Measurements from ENCODE around the gene AHNAK2.
"Not testable (repeated sequence)": the region's sequence is repeated elsewhere in the genome, so short reads cannot be mapped to it uniquely, and the experiment has no call there.

AHNAK2 gene

GRCh38 chr14:104892531-104893434, 85.4 kb downstream of the AHNAK2 start:
- H3K4me3 ChIP-seq (ENCODE audit: low read depth, low read length, poor library complexity, severe bottlenecking) = no peak overlapping the region
- H4K20me1 ChIP-seq (ENCODE audit: insufficient read depth, low read length) = no peaks in the 10 kb centered on the region
- no peak overlapping the region for H2AFZ ChIP-seq (ENCODE audit: low read length)
- peaks cover 5% of the 10 kb centered on the region for H3K27me3 ChIP-seq (ENCODE audit: insufficient read depth, low read length)
- no peaks in the 10 kb centered on the region for H3K9me3 ChIP-seq (ENCODE audit: low read length)
- H3K9me2 ChIP-seq (ENCODE audit: low read depth, low read length) = no peaks in the 10 kb centered on the region
- H3K4me2 ChIP-seq (ENCODE audit: low read length) = no peak overlapping the region
- no peak overlapping the region for H3K9ac ChIP-seq (ENCODE audit: low read length)
- no peaks in the 10 kb centered on the region for H3F3A ChIP-seq (ENCODE audit: insufficient read depth, low read length)
- H3K4me1 ChIP-seq (ENCODE audit: insufficient read depth, low read length, severe bottlenecking) = peaks cover 23% of the 10 kb centered on the region
- no peaks in the 10 kb centered on the region for H3K79me2 ChIP-seq (ENCODE audit: insufficient read depth, low read length)
- H3K27ac ChIP-seq (ENCODE audit: low read depth, low read length, poor library complexity, severe bottlenecking) = no peak overlapping the region
- no peak for TF ChIP-seq EZH2 (IDR thresholded peaks at IDR 0.05; ENCODE audit: borderline replicate concordance, low read length)
- no peak for TF ChIP-seq CTCF (IDR thresholded peaks at IDR 0.05; ENCODE audit: low read length)
- no peaks in the 10 kb centered on the region for H3K36me3 ChIP-seq (ENCODE audit: insufficient read depth, low read length)

- Histone ChIP-seq H3F3A (ENCODE audit: insufficient read depth, low read length) (no peaks in the 10 kb centered on the region), H3K4me1 (ENCODE audit: insufficient read depth, low read length, severe bottlenecking) (peaks cover 23% of the 10 kb centered on the region), H3K9me3 (ENCODE audit: low read length) (no peaks in the 10 kb centered on the region), H3K4me3 (ENCODE audit: low read depth, low read length, poor library complexity, severe bottlenecking) (no peak overlapping the region), H3K36me3 (ENCODE audit: insufficient read depth, low read length) (no peaks in the 10 kb centered on the region), H2AFZ (ENCODE audit: low read length) (no peak overlapping the region), H3K4me2 (ENCODE audit: low read length) (no peak overlapping the region), H3K79me2 (ENCODE audit: insufficient read depth, low read length) (no peaks in the 10 kb centered on the region), H4K20me1 (ENCODE audit: insufficient read depth, low read length) (no peaks in the 10 kb centered on the region), H3K9me2 (ENCODE audit: low read depth, low read length) (no peaks in the 10 kb centered on the region), H3K27ac (ENCODE audit: low read depth, low read length, poor library complexity, severe bottlenecking) (no peak overlapping the region), H3K27me3 (ENCODE audit: insufficient read depth, low read length) (peaks cover 5% of the 10 kb centered on the region), H3K9ac (ENCODE audit: low read length) (no peak overlapping the region)
- no peak for TF ChIP-seq EZH2 (IDR thresholded peaks at IDR 0.05; ENCODE audit: borderline replicate concordance, low read length)
- TF ChIP-seq CTCF (IDR thresholded peaks at IDR 0.05; ENCODE audit: low read length) = no peak
Observed at GRCh38 chr14:104891664-104892530, 86.3 kb downstream of the AHNAK2 start.

GRCh38 chr14:104891121-104891551, 87.0 kb downstream of the AHNAK2 start:
- H3K36me3 ChIP-seq (ENCODE audit: insufficient read depth, low read length) = no peaks in the 10 kb centered on the region
- no peaks in the 10 kb centered on the region for H4K20me1 ChIP-seq (ENCODE audit: insufficient read depth, low read length)
- H3K27ac ChIP-seq (ENCODE audit: low read depth, low read length, poor library complexity, severe bottlenecking) = no peak overlapping the region
- no peaks in the 10 kb centered on the region for H3F3A ChIP-seq (ENCODE audit: insufficient read depth, low read length)
- H3K27me3 ChIP-seq (ENCODE audit: insufficient read depth, low read length) = peaks cover 5% of the 10 kb centered on the region
- H3K9me2 ChIP-seq (ENCODE audit: low read depth, low read length) = no peaks in the 10 kb centered on the region
- no peak overlapping the region for H2AFZ ChIP-seq (ENCODE audit: low read length)
- H3K4me2 ChIP-seq (ENCODE audit: low read length) = no peak overlapping the region
- H3K79me2 ChIP-seq (ENCODE audit: insufficient read depth, low read length) = no peaks in the 10 kb centered on the region
- H3K4me1 ChIP-seq (ENCODE audit: insufficient read depth, low read length, severe bottlenecking) = peaks cover 19% of the 10 kb centered on the region
- TF ChIP-seq CTCF (IDR thresholded peaks at IDR 0.05; ENCODE audit: low read length) = no peak
- TF ChIP-seq EZH2 (IDR thresholded peaks at IDR 0.05; ENCODE audit: borderline replicate concordance, low read length) = no peak
- no peak overlapping the region for H3K4me3 ChIP-seq (ENCODE audit: low read depth, low read length, poor library complexity, severe bottlenecking)
- H3K9ac ChIP-seq (ENCODE audit: low read length) = no peak overlapping the region
- H3K9me3 ChIP-seq (ENCODE audit: low read length) = no peaks in the 10 kb centered on the region

GRCh38 chr14:104890292-104890691, 87.9 kb downstream of the AHNAK2 start:
- peaks cover 10% of the 10 kb centered on the region for H3K4me1 ChIP-seq (ENCODE audit: insufficient read depth, low read length, severe bottlenecking)
- H3K4me3 ChIP-seq (ENCODE audit: low read depth, low read length, poor library complexity, severe bottlenecking); H3K9me2 ChIP-seq (ENCODE audit: low read depth, low read length); H3F3A ChIP-seq (ENCODE audit: insufficient read depth, low read length); H3K4me2 ChIP-seq (ENCODE audit: low read length); H3K9ac ChIP-seq (ENCODE audit: low read length); H3K9me3 ChIP-seq (ENCODE audit: low read length); H3K79me2 ChIP-seq (ENCODE audit: insufficient read depth, low read length); H3K27me3 ChIP-seq (ENCODE audit: insufficient read depth, low read length); H3K36me3 ChIP-seq (ENCODE audit: insufficient read depth, low read length); H2AFZ ChIP-seq (ENCODE audit: low read length); H3K27ac ChIP-seq (ENCODE audit: low read depth, low read length, poor library complexity, severe bottlenecking); H4K20me1 ChIP-seq (ENCODE audit: insufficient read depth, low read length): not testable (repeated sequence)
